ENCODE results near the gene ANKRD10.
A peak's percentile ranks its signal among the peaks of the same experiment; 100 is the strongest.

The ANKRD10 gene

DNA sequence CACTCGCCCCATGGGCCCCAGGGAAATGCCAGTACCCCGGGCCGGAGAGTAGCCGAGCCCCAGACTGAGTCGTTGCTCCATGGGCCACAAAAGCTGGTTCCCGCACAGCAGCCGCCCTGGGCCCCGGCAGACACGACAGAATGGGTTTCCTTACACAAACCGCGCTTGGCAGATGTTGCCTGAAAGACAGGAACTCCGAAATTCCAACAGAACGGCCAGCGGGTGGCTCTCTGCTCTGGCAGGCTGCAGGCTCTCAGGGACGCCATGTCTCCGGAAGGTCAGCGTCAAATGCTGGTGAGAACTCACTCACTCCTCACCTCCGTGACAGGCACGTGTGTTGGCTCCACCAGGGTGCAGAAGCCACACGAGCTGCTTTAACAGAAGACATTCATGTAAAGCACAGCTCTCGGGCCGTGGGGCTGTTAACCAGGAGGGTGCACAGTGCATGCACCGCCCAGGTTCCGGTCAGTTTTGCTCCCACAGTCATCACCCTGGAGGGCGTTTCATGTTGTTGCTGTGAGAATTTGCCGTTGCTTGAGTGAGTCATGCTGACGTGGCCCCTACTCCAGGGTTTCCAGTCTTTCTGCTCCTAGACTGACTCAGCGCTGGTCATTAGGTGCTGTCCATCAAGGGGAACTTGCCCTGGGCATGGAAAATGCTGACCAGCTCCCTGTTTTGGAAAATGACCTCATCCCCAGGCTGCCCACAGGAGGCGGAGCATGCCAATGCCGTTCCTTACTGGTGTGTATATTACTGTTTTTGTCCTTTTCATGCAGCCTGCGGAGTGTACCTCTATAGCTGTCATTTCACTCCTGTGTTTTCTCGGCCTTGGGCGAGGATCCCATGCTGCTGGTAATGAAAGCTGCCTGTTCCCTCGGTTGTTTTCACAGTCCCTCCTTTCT lies 44.8 kb downstream of the ANKRD10 start (continued):
- peak; percentile 96 for TF ChIP-seq ZNF501 (tag by site-specific recombination; IDR thresholded peaks at IDR 0.05)
- no peak for TF ChIP-seq ZNF585B (tag by site-specific recombination; IDR thresholded peaks at IDR 0.05)
- peak; percentile 99 for TF ChIP-seq SP7 (tag by site-specific recombination; IDR thresholded peaks at IDR 0.05)
- peak; percentile 57 for TF ChIP-seq ZIC2 (tag by site-specific recombination; IDR thresholded peaks at IDR 0.05)
- peak; percentile 25; the same call in 1 of the 2 replicates for TF ChIP-seq ZNF623 (tag by site-specific recombination; IDR thresholded peaks at IDR 0.05)
- peak; percentile 88 for TF ChIP-seq ZNF600 (tag by site-specific recombination; IDR thresholded peaks at IDR 0.05)
- peak; percentile 79; the same call in 1 of the 2 replicates for TF ChIP-seq ZBTB17 (tag by site-specific recombination; IDR thresholded peaks at IDR 0.05)
- TF ChIP-seq ZNF837 (tag by site-specific recombination; IDR thresholded peaks at IDR 0.05), result no peak
- TF ChIP-seq, protein P1, sequence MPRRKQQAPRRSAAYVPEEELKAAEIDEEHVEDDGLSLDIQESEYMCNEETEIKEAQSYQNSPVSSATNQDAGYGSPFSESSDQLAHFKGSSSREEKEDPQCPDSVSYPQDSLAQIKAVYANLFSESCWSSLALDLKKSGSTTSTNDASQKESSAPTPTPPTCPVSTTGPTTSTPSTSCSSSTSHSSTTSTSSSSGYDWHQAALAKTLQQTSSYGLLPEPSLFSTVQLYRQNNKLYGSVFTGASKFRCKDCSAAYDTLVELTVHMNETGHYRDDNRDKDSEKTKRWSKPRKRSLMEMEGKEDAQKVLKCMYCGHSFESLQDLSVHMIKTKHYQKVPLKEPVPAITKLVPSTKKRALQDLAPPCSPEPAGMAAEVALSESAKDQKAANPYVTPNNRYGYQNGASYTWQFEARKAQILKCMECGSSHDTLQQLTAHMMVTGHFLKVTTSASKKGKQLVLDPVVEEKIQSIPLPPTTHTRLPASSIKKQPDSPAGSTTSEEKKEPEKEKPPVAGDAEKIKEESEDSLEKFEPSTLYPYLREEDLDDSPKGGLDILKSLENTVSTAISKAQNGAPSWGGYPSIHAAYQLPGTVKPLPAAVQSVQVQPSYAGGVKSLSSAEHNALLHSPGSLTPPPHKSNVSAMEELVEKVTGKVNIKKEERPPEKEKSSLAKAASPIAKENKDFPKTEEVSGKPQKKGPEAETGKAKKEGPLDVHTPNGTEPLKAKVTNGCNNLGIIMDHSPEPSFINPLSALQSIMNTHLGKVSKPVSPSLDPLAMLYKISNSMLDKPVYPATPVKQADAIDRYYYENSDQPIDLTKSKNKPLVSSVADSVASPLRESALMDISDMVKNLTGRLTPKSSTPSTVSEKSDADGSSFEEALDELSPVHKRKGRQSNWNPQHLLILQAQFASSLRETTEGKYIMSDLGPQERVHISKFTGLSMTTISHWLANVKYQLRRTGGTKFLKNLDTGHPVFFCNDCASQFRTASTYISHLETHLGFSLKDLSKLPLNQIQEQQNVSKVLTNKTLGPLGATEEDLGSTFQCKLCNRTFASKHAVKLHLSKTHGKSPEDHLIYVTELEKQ (tag by site-specific recombination; IDR thresholded peaks at IDR 0.05; ENCODE audit: borderline replicate concordance), result peak; percentile 99
- no peak for TF ChIP-seq GLI4 (tag by site-specific recombination; IDR thresholded peaks at IDR 0.05)
- no peak for TF ChIP-seq ZNF707 (tag by site-specific recombination; IDR thresholded peaks at IDR 0.05)
- TF ChIP-seq ZNF391 (tag by site-specific recombination; IDR thresholded peaks at IDR 0.05; ENCODE audit: borderline replicate concordance, low read depth), result peak; percentile 99
- TF ChIP-seq BCL11A (tag by site-specific recombination; IDR thresholded peaks at IDR 0.05; ENCODE audit: low read depth), result peak; percentile 97; the same call in 1 of the 2 replicates
- TF ChIP-seq GFI1B (tag by site-specific recombination; IDR thresholded peaks at IDR 0.05), result peak; percentile 70
- TF ChIP-seq, protein P2, sequence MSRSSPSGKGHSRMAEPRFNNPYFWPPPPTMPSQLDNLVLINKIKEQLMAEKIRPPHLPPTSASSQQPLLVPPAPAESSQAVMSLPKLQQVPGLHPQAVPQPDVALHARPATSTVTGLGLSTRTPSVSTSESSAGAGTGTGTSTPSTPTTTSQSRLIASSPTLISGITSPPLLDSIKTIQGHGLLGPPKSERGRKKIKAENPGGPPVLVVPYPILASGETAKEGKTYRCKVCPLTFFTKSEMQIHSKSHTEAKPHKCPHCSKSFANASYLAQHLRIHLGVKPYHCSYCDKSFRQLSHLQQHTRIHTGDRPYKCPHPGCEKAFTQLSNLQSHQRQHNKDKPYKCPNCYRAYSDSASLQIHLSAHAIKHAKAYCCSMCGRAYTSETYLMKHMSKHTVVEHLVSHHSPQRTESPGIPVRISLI (tag by site-specific recombination; IDR thresholded peaks at IDR 0.05), result 0 out of 2 replicates have a peak, but pooled peaks have one; percentile 30
- TF ChIP-seq, protein P3, sequence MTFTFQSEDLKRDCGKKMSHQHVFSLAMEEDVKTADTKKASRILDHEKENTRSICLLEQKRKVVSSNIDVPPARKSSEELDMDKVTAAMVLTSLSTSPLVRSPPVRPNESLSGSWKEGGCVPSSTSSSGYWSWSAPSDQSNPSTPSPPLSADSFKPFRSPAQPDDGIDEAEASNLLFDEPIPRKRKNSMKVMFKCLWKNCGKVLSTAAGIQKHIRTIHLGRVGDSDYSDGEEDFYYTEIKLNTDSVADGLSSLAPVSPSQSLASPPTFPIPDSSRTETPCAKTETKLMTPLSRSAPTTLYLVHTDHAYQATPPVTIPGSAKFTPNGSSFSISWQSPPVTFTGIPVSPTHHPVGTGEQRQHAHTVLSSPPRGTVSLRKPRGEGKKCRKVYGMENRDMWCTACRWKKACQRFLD (tag by site-specific recombination; IDR thresholded peaks at IDR 0.05), result no peak
- TF ChIP-seq ZBTB8A (tag by site-specific recombination; IDR thresholded peaks at IDR 0.05), result peak; percentile 39
- TF ChIP-seq MEIS1 (CRISPR knock-in tag; IDR thresholded peaks at IDR 0.05; ENCODE audit: borderline replicate concordance), result peak; percentile 99
- no peak for TF ChIP-seq ZNF596 (tag by site-specific recombination; IDR thresholded peaks at IDR 0.05)
- peak; percentile 97 for TF ChIP-seq PRDM1 (tag by site-specific recombination; IDR thresholded peaks at IDR 0.05)
- no peak for TF ChIP-seq ZNF221 (tag by site-specific recombination; IDR thresholded peaks at IDR 0.05; ENCODE audit: borderline replicate concordance)
- peak; percentile 98 for TF ChIP-seq IKZF3 (tag by site-specific recombination; IDR thresholded peaks at IDR 0.05)
- peak; percentile 76; the same call in 1 of the 2 replicates for TF ChIP-seq ZNF184 (tag by site-specific recombination; IDR thresholded peaks at IDR 0.05)
- TF ChIP-seq, protein P4, sequence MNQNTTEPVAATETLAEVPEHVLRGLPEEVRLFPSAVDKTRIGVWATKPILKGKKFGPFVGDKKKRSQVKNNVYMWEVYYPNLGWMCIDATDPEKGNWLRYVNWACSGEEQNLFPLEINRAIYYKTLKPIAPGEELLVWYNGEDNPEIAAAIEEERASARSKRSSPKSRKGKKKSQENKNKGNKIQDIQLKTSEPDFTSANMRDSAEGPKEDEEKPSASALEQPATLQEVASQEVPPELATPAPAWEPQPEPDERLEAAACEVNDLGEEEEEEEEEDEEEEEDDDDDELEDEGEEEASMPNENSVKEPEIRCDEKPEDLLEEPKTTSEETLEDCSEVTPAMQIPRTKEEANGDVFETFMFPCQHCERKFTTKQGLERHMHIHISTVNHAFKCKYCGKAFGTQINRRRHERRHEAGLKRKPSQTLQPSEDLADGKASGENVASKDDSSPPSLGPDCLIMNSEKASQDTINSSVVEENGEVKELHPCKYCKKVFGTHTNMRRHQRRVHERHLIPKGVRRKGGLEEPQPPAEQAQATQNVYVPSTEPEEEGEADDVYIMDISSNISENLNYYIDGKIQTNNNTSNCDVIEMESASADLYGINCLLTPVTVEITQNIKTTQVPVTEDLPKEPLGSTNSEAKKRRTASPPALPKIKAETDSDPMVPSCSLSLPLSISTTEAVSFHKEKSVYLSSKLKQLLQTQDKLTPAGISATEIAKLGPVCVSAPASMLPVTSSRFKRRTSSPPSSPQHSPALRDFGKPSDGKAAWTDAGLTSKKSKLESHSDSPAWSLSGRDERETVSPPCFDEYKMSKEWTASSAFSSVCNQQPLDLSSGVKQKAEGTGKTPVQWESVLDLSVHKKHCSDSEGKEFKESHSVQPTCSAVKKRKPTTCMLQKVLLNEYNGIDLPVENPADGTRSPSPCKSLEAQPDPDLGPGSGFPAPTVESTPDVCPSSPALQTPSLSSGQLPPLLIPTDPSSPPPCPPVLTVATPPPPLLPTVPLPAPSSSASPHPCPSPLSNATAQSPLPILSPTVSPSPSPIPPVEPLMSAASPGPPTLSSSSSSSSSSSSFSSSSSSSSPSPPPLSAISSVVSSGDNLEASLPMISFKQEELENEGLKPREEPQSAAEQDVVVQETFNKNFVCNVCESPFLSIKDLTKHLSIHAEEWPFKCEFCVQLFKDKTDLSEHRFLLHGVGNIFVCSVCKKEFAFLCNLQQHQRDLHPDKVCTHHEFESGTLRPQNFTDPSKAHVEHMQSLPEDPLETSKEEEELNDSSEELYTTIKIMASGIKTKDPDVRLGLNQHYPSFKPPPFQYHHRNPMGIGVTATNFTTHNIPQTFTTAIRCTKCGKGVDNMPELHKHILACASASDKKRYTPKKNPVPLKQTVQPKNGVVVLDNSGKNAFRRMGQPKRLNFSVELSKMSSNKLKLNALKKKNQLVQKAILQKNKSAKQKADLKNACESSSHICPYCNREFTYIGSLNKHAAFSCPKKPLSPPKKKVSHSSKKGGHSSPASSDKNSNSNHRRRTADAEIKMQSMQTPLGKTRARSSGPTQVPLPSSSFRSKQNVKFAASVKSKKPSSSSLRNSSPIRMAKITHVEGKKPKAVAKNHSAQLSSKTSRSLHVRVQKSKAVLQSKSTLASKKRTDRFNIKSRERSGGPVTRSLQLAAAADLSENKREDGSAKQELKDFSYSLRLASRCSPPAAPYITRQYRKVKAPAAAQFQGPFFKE (tag by site-specific recombination; IDR thresholded peaks at IDR 0.05; ENCODE audit: borderline replicate concordance), result no peak
- TF ChIP-seq, protein P5, sequence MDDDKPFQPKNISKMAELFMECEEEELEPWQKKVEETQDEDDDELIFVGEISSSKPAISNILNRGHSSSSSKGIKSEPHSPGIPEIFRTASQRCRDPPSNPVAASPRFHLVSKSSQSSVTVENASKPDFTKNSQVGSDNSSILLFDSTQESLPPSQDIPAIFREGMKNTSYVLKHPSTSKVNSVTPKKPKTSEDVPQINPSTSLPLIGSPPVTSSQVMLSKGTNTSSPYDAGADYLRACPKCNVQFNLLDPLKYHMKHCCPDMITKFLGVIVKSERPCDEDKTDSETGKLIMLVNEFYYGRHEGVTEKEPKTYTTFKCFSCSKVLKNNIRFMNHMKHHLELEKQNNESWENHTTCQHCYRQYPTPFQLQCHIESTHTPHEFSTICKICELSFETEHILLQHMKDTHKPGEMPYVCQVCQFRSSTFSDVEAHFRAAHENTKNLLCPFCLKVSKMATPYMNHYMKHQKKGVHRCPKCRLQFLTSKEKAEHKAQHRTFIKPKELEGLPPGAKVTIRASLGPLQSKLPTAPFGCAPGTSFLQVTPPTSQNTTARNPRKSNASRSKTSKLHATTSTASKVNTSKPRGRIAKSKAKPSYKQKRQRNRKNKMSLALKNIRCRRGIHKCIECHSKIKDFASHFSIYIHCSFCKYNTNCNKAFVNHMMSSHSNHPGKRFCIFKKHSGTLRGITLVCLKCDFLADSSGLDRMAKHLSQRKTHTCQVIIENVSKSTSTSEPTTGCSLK (tag by site-specific recombination; IDR thresholded peaks at IDR 0.05), result no peak

Data from HEK293 (cell line).